Activated CD4-positive, CD25-positive, alpha-beta regulatory T cell (primary cell): Measurements from ENCODE around the gene SLC9A3.
"Not testable (repeated sequence)": the region's sequence is repeated elsewhere in the genome, so short reads cannot be mapped to it uniquely, and the experiment has no call there.

Experiments
- DNase-seq, 4 experiments: peaks; one replicate each; lab custom pipeline; 2025; lab: John Stamatoyannopoulos, UW

Gene SLC9A3

GRCh38 chr5:525916-526315 is 1.7 kb upstream of the SLC9A3 start:
- DNase-seq: no peak

- no peak for DNase-seq
These were observed 918 bp upstream of the SLC9A3 start for GRCh38 chr5:524973-525761.

- DNase-seq: no peak
These were observed 617 bp downstream of the SLC9A3 start for GRCh38 chr5:523441-524222.

- no peak for DNase-seq
These were observed 1.3 kb downstream of the SLC9A3 start for GRCh38 chr5:522899-523440.

GRCh38 chr5:522116-522515 is 2.1 kb downstream of the SLC9A3 start:
- DNase-seq: no peak

GRCh38 chr5:521680-522079 is 2.6 kb downstream of the SLC9A3 start:
- DNase-seq: no peak

GRCh38 chr5:520850-521226 is 3.4 kb downstream of the SLC9A3 start:
- DNase-seq: no peak

- no peak for DNase-seq
These were observed 3.9 kb downstream of the SLC9A3 start for GRCh38 chr5:520196-520849.

- no peak for DNase-seq
These were observed 5.5 kb downstream of the SLC9A3 start for GRCh38 chr5:518721-519120.

GRCh38 chr5:517535-518100 is 6.6 kb downstream of the SLC9A3 start:
- no peak for DNase-seq

GRCh38 chr5:516980-517379 is 7.3 kb downstream of the SLC9A3 start:
- no peak for DNase-seq

- DNase-seq: no peak
These were observed 7.8 kb downstream of the SLC9A3 start for GRCh38 chr5:516338-516925.

GRCh38 chr5:515273-515836 is 8.9 kb downstream of the SLC9A3 start:
- no peak for DNase-seq

GRCh38 chr5:514673-515072 is 9.6 kb downstream of the SLC9A3 start:
- no peak for DNase-seq

- DNase-seq: no peak
These were observed 10.2 kb downstream of the SLC9A3 start for GRCh38 chr5:514101-514485.

- DNase-seq: no peak
These were observed 10.8 kb downstream of the SLC9A3 start for GRCh38 chr5:513216-514100.

GRCh38 chr5:511476-511875 is 12.8 kb downstream of the SLC9A3 start:
- DNase-seq: no peak

GRCh38 chr5:510521-510920 is 13.7 kb downstream of the SLC9A3 start:
- DNase-seq: no peak

- DNase-seq: no peak
These were observed 14.6 kb downstream of the SLC9A3 start for GRCh38 chr5:509611-510185.

GRCh38 chr5:507986-508575 is 16.2 kb downstream of the SLC9A3 start:
- DNase-seq: not testable (repeated sequence)
